ENCODE results near the gene GTF2I. TPM values are rescaled to one million over a fixed set of nuclear protein-coding genes. Genes with fewer than 3 reads are reported as not detected.
"Not testable (repeated sequence)": the region's sequence is repeated elsewhere in the genome, so short reads cannot be mapped to it uniquely, and the experiment has no call there.

The GTF2I gene
- total and polyA plus RNA-seq, 4 donors = 27.4 to 97.9 (median 65.8) TPM

GRCh38 chr7:74788369-74789150 lies 131.0 kb downstream of the GTF2I start:
- H3K4me1 ChIP-seq (ENCODE audit: control insufficient read depth in 4 of 4, insufficient read depth in 4 of 4, low read length in 3 of 4); H3K9me3 ChIP-seq (ENCODE audit: control insufficient read depth in 4 of 4, low read length in 3 of 4); H3K36me3 ChIP-seq (ENCODE audit: control insufficient read depth in 4 of 4, insufficient read depth in 3 of 4, low read depth in 1 of 4, low read length in 3 of 4); H3K27ac ChIP-seq (ENCODE audit: low read depth in 1 of 2, low read length in 2 of 2); H3K27me3 ChIP-seq (ENCODE audit: control insufficient read depth in 4 of 4, insufficient read depth in 4 of 4, low read length in 3 of 4); H3K4me3 ChIP-seq (ENCODE audit: low read depth in 1 of 3, low read length in 3 of 3); H3K9ac ChIP-seq (ENCODE audit: low read depth in 1 of 2, low read length in 2 of 2): not testable (repeated sequence)
- peak; percentile 38 for TF ChIP-seq SP1 (IDR thresholded peaks at IDR 0.05)
- DNase-seq (ENCODE audit: low spot score) = peak; percentile 99
- under 1% methylated on average over 35 of the region's 82 CpGs for WGBS

- not testable (repeated sequence) for H3K36me3 ChIP-seq (ENCODE audit: control insufficient read depth in 4 of 4, insufficient read depth in 3 of 4, low read depth in 1 of 4, low read length in 3 of 4); H3K27me3 ChIP-seq (ENCODE audit: control insufficient read depth in 4 of 4, insufficient read depth in 4 of 4, low read length in 3 of 4); H3K27ac ChIP-seq (ENCODE audit: low read depth in 1 of 2, low read length in 2 of 2); H3K9me3 ChIP-seq (ENCODE audit: control insufficient read depth in 4 of 4, low read length in 3 of 4); H3K9ac ChIP-seq (ENCODE audit: low read depth in 1 of 2, low read length in 2 of 2); H3K4me3 ChIP-seq (ENCODE audit: low read depth in 1 of 3, low read length in 3 of 3); H3K4me1 ChIP-seq (ENCODE audit: control insufficient read depth in 4 of 4, insufficient read depth in 4 of 4, low read length in 3 of 4); DNase-seq (ENCODE audit: low spot score)
- 17% methylated on average over 3 of the region's 24 CpGs for WGBS
Observed at GRCh38 chr7:74789200-74789736, 131.8 kb downstream of the GTF2I start.

- DNase-seq (ENCODE audit: low spot score) = not testable (repeated sequence)
Observed at GRCh38 chr7:74797848-74798622, 140.5 kb downstream of the GTF2I start.

GRCh38 chr7:74798644-74799043 lies 141.1 kb downstream of the GTF2I start:
- DNase-seq (ENCODE audit: low spot score); H3K27me3 ChIP-seq (ENCODE audit: control insufficient read depth in 4 of 4, insufficient read depth in 4 of 4, low read length in 3 of 4); H3K9me3 ChIP-seq (ENCODE audit: control insufficient read depth in 4 of 4, low read length in 3 of 4); H3K36me3 ChIP-seq (ENCODE audit: control insufficient read depth in 4 of 4, insufficient read depth in 3 of 4, low read depth in 1 of 4, low read length in 3 of 4); H3K4me1 ChIP-seq (ENCODE audit: control insufficient read depth in 4 of 4, insufficient read depth in 4 of 4, low read length in 3 of 4); H3K27ac ChIP-seq (ENCODE audit: low read depth in 1 of 2, low read length in 2 of 2); H3K9ac ChIP-seq (ENCODE audit: low read depth in 1 of 2, low read length in 2 of 2); H3K4me3 ChIP-seq (ENCODE audit: low read depth in 1 of 3, low read length in 3 of 3): not testable (repeated sequence)
- 86% methylated on average over 1 of the region's 4 CpGs for WGBS

More at GRCh38 chr7:74797848-74798622, 140.5 kb downstream of the GTF2I start:
- WGBS = 96% methylated on average over 11 of the region's 27 CpGs
- H3K9ac ChIP-seq (ENCODE audit: low read depth in 1 of 2, low read length in 2 of 2); H3K4me1 ChIP-seq (ENCODE audit: control insufficient read depth in 4 of 4, insufficient read depth in 4 of 4, low read length in 3 of 4); H3K27me3 ChIP-seq (ENCODE audit: control insufficient read depth in 4 of 4, insufficient read depth in 4 of 4, low read length in 3 of 4); H3K4me3 ChIP-seq (ENCODE audit: low read depth in 1 of 3, low read length in 3 of 3); H3K27ac ChIP-seq (ENCODE audit: low read depth in 1 of 2, low read length in 2 of 2); H3K9me3 ChIP-seq (ENCODE audit: control insufficient read depth in 4 of 4, low read length in 3 of 4); H3K36me3 ChIP-seq (ENCODE audit: control insufficient read depth in 4 of 4, insufficient read depth in 3 of 4, low read depth in 1 of 4, low read length in 3 of 4): not testable (repeated sequence)

Other genes with a start within 250 kb of the GTF2I start
- gene GTF2IRD1, start 203.8 kb upstream of the GTF2I start, total RNA-seq = 1 to 10 TPM; 2.0 to 3.3 TPM
- 1 to 10 TPM; 3.3 to 7.4 TPM for gene GTF2IRD1, start 203.8 kb upstream of the GTF2I start, polyA plus RNA-seq
- 1 to 10 TPM; 2.0 to 2.3 TPM for gene NCF1, start 116.3 kb downstream of the GTF2I start, total RNA-seq
- gene NCF1, start 116.3 kb downstream of the GTF2I start, polyA plus RNA-seq = 1 to 10 TPM; 2.1 to 3.0 TPM
- gene GTF2IRD2, start 193.9 kb downstream of the GTF2I start, total RNA-seq = 10 to 100 TPM in 1 of 2 donors, 1 to 10 TPM in 1; 2.3 to 10.7 TPM
- gene GTF2IRD2, start 193.9 kb downstream of the GTF2I start, polyA plus RNA-seq = 10 to 100 TPM in 1 of 2 donors, 1 to 10 TPM in 1; 3.4 to 22.8 TPM